ENCODE results near the gene EEPD1. TPM values are rescaled to one million over a fixed set of nuclear protein-coding genes. Genes with fewer than 3 reads are reported as not detected.

EEPD1 gene
- total RNA-seq, 1 donor from 2014 or later = 14.0 TPM

DNA sequence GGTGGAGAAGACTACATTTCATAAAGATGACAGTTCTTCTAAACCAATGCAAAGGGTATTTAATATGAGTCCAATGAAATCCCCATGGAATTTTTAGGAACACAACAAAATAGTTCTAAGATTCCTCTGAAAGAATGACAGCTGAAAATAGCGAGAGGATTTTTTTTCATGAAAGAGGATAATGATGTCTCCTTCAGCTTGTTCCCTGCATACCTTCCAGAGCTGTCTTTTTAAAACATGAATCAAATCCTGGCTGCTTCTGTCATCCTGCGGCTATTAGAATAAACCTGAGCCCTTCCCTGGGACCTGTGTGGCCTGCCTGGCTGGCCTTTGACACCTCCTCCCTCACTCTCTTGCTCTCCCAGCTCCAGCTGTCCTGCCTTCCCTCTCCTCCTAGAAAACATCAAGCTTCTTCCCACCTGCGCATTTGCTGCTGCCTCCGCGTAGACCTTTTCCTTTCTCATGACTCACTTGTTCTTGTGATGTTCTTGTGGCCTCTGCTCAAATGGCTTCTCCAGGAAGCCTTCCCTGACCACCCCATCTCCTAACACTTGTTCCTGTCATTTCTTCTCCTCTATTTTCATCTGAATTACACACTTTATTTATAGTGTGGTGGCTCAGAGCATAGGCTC, 57.4 kb downstream of the EEPD1 start:
- Histone ChIP-seq H3K36me3 (no peaks in the 10 kb centered on the region), H3K27ac (no peak overlapping the region), H3K27me3 (no peaks in the 10 kb centered on the region), H3K4me3 (no peak overlapping the region), H3K9me3 (no peaks in the 10 kb centered on the region), H3K4me1 (peaks cover 4 to 15% of the 10 kb centered on the region in 2 donors)
- TF ChIP-seq, protein P1, sequence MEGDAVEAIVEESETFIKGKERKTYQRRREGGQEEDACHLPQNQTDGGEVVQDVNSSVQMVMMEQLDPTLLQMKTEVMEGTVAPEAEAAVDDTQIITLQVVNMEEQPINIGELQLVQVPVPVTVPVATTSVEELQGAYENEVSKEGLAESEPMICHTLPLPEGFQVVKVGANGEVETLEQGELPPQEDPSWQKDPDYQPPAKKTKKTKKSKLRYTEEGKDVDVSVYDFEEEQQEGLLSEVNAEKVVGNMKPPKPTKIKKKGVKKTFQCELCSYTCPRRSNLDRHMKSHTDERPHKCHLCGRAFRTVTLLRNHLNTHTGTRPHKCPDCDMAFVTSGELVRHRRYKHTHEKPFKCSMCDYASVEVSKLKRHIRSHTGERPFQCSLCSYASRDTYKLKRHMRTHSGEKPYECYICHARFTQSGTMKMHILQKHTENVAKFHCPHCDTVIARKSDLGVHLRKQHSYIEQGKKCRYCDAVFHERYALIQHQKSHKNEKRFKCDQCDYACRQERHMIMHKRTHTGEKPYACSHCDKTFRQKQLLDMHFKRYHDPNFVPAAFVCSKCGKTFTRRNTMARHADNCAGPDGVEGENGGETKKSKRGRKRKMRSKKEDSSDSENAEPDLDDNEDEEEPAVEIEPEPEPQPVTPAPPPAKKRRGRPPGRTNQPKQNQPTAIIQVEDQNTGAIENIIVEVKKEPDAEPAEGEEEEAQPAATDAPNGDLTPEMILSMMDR (IDR thresholded peaks at IDR 0.05) = no peak
- intact Hi-C loops (cut with DNase I) = no loop called here
- no peak for DNase-seq (ENCODE audit: low spot score in 2 of 2)

DNA sequence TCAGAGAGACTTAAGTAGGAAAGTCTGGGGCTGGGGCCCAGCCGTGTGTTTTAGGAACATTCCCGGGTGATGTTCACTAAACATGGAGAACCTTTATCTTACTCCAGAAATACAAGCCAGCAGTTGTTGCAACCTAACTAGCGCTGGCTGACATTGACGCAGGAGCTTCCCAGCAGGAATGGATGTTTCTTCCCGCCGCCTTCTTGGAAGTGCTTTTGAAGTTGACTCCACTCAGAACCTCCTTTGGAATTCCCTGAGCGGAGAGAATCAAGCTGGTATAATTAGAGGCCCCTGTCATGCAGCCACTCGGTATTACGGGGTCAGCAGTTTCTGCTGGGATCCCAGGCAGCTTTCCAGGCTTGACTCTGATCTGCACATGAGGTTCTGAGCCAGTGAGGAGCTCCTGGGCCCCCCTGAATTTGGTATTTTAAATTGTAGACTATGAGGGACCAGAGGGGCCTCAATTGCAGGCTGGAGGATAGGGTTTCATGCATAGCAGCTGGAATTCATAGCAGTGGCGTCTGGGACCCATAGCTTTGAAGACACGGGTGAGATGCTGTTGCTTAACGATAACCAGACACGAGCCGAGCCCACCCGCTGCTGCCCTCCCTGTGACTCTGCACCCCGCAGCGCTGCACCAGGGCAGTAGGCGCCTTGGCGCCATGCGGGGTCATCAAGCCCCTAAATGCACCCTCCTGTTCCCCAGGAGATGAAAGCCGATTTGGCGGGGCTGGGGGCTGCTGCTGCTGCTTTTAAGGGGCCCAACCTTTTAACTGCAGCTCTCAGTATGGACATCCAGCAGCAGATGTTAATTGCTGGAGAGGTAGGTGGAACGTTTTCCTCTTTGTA, 61.8 kb downstream of the EEPD1 start:
- H3K27ac ChIP-seq = no peak overlapping the region
- TF ChIP-seq, protein P1 (IDR thresholded peaks at IDR 0.05) = no peak

DNA sequence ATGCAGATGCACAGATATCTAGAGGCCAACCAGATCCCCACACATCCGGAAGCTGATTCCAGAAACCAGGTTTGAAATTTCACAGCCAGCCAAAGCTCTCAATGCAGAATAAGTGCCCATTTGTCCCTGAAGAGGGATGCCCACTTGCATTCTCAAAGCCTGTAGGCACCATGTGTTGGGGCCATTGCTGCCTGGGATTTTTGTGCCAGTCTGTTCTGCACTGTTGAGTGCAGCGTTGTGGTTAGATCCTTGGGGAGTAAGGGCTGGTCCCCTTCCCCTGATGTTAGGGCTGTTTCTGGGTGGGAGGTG, 62.4 kb downstream of the EEPD1 start:
- H3K27me3 ChIP-seq = no peaks in the 10 kb centered on the region
- H3K9me3 ChIP-seq = no peaks in the 10 kb centered on the region
- H3K36me3 ChIP-seq = no peaks in the 10 kb centered on the region
- TF ChIP-seq, protein P1 (IDR thresholded peaks at IDR 0.05) = no peak
- peaks cover 0 to 10% of the 10 kb centered on the region in 2 donors for H3K4me1 ChIP-seq
- H3K4me3 ChIP-seq = no peak overlapping the region
- DNase-seq (ENCODE audit: low spot score in 2 of 2) = no peak
- H3K27ac ChIP-seq = no peak overlapping the region
- intact Hi-C loops (cut with DNase I) = no loop called here

More for the DNA sequence above, 61.8 kb downstream of the EEPD1 start:
- intact Hi-C loops (cut with DNase I) = no loop called here
- H3K9me3 ChIP-seq = no peaks in the 10 kb centered on the region
- no peaks in the 10 kb centered on the region for H3K36me3 ChIP-seq
- no peaks in the 10 kb centered on the region for H3K27me3 ChIP-seq
- DNase-seq (ENCODE audit: low spot score in 2 of 2) = no peak
- no peak overlapping the region for H3K4me3 ChIP-seq
- peaks cover 0 to 10% of the 10 kb centered on the region in 2 donors for H3K4me1 ChIP-seq

DNA sequence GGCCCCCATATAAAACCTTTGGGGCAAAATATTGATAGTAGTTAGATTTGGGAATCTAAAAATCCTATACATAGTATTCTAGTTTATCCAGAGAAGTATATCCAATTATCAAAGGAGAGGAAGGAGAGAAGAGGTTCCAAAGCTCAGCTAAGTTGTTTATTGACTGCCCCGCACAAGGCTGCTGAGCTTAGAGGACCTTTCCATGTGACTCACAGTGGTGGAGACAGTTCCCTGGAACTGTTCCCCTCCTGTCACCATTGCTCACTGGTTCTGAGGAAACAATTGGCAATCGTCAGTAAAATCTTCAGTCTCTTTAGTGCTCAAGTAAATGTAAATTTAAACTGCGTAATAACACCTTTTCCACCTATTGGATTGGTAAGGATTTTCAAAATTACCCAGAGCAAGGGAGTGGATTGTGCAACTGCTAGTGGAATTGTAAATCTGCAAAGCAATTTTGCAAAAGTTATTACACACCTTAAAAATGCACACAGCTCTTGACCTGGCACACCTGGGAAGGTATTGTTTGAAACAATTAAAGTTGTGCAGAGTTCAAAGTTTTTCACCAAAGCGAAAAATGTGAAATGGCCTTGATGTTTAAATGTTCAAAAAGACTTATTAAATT, 63.1 kb downstream of the EEPD1 start:
- DNase-seq (ENCODE audit: low spot score in 2 of 2) = no peak
- no peak overlapping the region for H3K27ac ChIP-seq
- H3K9me3 ChIP-seq = no peaks in the 10 kb centered on the region
- TF ChIP-seq, protein P1 (IDR thresholded peaks at IDR 0.05) = no peak
- H3K36me3 ChIP-seq = no peaks in the 10 kb centered on the region
- peaks cover 0 to 10% of the 10 kb centered on the region in 2 donors for H3K4me1 ChIP-seq
- intact Hi-C loops (cut with DNase I) = no loop called here
- H3K27me3 ChIP-seq = no peaks in the 10 kb centered on the region
- no peak overlapping the region for H3K4me3 ChIP-seq

DNA sequence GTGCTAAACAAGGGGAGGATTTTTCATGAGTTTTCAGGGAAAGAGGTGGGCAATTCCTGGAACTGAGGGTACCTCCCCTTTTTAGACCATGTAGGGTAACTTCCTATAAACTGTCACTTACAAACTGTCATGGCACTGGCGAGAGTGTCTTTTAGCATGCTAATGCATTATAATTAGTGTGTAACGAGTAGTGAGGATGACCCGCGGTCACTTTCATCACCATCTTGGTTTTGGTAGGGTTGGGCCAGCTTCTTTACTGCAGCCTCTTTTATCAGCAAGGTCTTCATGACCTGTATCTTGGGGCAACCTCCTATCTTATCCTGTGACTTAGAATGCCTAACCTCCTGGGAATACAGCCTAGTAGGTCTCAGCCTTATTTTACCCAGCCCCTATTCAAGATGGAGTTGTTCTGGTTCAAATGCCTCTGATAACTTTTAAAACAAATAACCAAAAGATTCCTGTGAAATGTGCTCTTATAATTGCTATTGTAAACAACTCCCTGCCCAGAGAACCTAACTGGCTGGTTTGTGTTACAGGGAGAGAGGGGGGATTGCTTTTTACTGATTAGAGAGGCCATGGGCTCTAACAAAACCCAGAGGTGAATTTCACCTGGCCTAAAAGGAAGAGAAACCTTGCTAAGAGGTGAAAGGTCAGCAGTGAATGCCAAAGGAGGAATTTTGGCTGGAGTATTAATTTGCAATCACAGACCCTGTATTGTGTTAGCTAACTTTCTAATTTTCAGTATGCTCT, 64.3 kb downstream of the EEPD1 start:
- Histone ChIP-seq H3K4me1 (peaks cover 0 to 10% of the 10 kb centered on the region in 2 donors), H3K4me3 (no peak overlapping the region), H3K27me3 (no peaks in the 10 kb centered on the region), H3K27ac (no peak overlapping the region), H3K9me3 (no peaks in the 10 kb centered on the region), H3K36me3 (no peaks in the 10 kb centered on the region)
- TF ChIP-seq, protein P1 (IDR thresholded peaks at IDR 0.05) = no peak
- no peak for DNase-seq (ENCODE audit: low spot score in 2 of 2)
- intact Hi-C loops (cut with DNase I) = no loop called here
